ENCODE measurements around the gene SRD5A1. TPM values are rescaled to one million over a fixed set of nuclear protein-coding genes. Genes with fewer than 3 reads are reported as not detected.
"Not testable (repeated sequence)": the region's sequence is repeated elsewhere in the genome, so short reads cannot be mapped to it uniquely, and the experiment has no call there.

SRD5A1 gene
- polyA plus RNA-seq, 3 donors = 9.9 to 12.0 (median 10.6) TPM

DNA sequence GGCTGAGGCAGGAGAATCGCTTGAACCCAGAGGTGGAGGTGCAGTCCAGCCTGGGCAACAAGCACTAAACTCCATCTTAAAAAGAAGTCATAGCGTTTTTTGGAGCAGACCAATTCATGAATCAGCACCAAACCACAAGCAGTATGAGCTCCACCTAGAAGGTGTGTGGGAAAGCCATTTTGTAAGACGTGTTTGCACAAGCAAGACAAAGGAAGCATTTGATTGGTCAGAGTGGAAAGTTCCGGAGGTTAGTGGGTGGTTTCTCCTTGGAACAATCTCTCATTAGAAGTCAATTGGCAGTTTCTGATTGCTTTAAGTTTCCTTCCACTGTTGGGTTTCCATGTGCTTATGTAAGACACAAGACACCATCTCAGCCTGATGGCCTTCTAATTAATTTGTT lies 5.0 kb downstream of the SRD5A1 start:
- no peak for DNase-seq (ENCODE audit: low read depth in 3 of 3, low spot score in 2 of 3)

DNA sequence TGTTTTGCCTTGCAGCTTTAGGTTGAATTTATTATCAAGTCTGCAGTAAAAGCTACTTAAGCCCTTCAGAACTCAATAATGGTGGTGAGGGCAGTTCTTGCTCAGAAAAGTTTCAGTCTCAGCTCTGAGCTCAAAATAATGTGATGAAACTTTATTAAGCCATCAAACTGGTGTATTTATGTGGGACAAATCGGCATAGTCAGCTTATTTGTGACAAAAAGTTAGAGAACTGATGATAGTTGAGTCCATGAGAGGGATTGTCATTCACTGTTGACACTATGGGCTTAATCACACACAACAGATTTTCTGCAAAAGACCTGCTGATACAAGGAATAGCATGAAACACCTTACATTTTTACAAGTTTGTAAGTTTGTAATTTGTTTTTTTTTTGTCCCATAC lies 9.4 kb downstream of the SRD5A1 start:
- DNase-seq (ENCODE audit: low read depth in 3 of 3, low spot score in 2 of 3) = no peak

DNA sequence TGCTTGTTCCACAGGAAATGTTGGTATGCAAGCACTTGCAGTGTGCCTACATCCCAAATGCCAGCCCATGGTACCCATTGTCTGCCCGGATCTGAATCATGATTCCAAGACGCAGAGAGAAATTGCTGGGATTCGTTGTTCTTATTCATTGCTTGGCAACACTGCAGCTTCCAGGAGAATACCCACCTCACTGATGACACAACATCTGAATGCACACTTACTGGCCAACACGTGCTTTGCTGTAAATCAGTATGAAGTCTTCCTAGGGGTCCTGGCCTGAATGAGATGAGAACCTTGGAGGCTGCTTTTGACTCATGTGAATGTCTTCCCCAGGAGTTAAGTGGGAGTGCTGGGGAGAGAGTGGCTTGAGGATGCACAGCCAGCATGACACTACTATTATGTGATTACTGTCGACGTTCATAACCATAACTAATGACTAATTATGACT lies 11.6 kb downstream of the SRD5A1 start:
- no peak for DNase-seq (ENCODE audit: low read depth in 3 of 3, low spot score in 2 of 3)

DNA sequence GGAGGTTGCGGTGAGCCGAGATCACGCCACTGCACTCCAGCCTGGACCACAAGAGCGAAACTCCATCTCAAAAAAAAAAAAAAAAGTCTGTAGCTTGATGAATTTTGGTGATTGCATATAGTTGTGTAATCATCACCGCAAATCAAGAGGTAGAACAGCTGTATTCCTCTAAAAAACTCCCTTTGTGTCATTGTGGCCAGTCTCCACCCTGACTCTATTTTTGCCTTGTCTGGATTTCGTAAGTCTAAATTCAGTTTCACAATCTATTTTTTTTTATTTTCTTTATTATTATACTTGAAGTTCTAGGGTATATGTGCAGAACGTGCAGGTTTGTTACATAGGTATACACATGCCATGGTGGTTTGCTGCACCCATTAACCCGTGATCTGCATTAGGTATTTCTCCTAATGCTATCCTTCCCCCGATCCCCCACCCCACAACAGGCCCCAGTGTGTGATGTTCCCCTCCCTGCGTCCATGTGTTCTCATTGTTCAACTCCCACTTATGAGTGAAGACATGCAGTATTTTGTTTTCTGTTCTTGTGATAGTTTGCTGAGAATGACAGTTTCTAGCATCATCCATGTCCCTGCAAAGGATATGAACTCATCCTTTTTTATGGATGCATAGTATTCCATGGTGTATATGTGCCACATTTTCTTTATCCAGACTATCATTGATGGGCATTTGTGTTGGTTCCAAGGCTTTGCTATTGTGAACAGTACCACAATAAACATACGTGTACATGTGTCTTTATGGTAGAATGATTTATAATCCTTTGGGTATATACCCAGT lies 12.5 kb downstream of the SRD5A1 start:
- not testable (repeated sequence) for DNase-seq (ENCODE audit: low read depth in 3 of 3, low spot score in 2 of 3)

DNA sequence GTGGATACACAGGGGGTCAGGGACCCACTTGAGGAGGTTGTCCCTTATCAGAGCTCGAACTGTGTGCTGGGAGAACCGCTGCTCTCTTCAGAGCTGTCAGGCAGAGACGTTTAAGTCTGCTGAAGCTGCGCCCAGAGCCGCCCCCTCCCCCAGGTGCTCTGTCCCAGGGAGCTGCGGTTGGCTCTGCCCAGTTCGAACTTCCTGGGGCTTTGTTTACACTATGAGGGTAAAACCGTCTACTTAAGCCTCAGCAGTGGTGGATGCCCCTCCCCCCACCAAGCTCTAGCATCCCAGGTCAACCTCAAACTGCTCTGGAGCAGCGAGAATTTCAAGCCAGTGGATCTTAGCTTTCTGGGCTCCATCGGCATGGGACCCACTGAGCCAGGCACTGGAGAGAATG lies 15.9 kb downstream of the SRD5A1 start:
- DNase-seq (ENCODE audit: low read depth in 3 of 3, low spot score in 2 of 3) = no peak

DNA sequence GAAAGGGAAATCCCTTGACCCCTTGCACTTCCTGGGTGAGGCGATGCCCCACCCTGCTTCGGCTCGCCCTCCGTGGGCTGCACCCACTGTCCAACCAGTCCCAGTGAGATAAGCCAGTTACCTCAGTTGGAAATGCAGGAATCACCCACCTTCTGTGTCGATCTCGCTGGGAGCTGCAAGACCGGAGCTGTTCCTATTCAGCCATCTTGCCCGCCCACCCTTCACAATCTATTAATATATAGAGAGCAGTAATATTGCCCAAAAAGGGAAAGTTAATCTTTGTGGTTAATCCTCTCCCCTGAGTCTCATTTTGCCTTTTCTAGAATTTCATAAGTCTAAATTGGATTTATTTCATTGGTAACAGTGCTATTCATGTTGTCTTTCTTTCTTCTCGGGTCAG lies 16.4 kb downstream of the SRD5A1 start:
- no peak for DNase-seq (ENCODE audit: low read depth in 3 of 3, low spot score in 2 of 3)

DNA sequence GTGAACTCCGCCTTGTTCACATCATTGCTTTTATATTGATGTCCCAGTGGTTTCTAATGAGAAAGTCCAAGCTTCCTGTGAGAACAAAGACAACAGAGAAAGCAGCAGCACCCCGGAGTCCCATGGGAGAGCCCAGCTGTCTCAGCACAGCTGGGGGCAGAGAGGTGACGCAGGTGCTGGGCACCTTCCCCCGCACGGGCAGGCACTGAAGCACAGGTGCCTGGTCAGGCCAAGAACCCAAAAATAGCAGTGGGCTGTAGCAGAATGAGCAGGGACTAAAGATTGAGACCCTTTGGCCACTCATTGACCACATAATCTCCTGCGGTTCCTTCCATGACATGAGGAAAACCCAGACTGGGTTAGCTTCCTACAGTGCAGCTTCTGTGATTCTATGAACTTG lies 18.8 kb downstream of the SRD5A1 start:
- DNase-seq (ENCODE audit: low read depth in 3 of 3, low spot score in 2 of 3) = no peak

DNA sequence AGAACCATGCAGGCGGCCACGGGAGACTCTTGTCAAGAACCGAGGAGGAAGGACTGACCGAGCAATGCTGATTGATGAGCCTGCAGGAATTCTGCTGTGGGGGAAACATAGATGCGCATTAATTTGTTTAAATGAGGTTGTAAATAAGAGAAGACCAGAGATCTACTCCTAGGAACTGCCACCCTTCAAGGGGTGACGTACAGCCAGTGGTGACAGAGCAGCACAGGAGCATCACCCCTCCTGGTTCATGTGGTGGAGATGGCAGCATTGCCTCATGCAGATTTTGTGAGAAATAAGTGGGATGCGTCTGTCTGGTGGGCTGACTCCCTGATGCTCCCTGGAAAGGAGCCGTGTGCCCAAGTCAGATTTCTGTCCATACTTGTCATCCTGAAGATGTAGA lies 22.2 kb downstream of the SRD5A1 start:
- DNase-seq (ENCODE audit: low read depth in 3 of 3, low spot score in 2 of 3) = no peak

DNA sequence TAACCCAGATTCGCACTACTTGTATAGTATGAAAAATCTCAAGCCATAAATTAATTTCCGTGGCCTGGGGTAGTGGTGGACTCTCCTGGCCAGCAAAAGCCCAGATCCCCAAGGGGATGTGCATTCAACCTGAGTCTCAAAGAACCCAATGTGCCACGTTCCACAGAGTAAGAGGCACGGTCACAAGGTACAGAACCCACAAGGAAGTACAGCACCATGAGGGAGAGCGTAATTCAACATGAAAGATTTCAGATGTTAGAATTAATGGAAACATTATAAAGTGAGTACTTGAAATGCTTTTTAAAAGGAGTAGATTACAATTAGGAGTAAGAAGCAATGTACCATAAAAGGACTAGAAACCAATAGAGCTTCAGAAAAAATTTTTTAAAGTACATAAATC lies 23.4 kb downstream of the SRD5A1 start:
- no peak for DNase-seq (ENCODE audit: low read depth in 3 of 3, low spot score in 2 of 3)

DNA sequence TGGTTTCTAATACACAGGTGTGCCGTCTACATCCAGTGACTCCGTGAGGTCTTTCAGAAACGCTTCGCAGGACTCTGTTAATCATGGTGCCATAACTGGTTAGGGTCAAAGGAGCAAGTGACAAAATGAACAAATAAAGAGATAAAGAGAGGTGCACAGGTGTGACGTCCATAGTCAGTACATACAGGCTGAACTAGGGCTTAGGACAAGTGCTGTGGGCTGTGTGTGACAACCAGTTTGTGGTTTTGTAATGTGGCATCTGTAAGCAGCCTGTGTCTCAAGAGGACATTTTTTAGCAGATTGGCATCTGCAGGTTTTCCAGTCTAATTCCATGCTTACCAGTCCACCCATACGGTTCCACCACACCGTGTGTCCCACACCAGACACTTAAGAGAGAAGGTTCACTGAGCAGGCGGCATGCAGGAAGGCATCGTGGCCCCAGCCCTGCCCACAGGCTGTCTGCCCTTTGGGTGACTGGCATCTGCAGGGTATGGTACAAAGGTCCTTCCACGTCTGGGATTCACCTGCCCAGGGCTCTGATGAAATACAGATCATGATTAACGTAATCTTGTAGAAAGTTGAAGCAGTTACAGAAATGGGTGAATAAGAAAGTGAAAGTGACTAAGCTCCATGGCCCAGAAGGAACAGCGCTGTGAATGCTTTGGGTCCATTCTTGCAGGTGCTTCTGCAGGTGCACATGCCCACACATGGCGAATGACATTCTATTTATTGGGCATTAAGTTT lies 26.9 kb downstream of the SRD5A1 start:
- DNase-seq (ENCODE audit: low read depth in 3 of 3, low spot score in 2 of 3) = no peak

DNA sequence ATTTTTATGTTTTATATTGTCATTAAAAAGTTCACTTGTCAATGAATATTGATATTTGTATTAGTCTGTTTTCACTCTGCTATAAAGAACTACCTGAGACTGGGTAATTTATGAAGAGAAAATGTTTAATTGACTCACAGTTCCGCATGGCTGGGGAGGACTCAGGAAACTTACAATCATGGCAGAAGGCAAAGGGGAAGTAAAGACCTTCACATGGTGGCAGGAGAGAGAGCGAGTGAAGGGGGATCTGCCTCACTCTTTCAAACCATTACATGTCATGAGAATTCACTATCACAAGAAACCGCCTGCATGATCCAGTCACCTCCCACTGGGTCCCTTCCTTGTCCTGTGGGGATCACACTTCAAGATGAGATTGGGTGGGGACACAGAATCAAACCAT lies 27.4 kb downstream of the SRD5A1 start:
- no peak for DNase-seq (ENCODE audit: low read depth in 3 of 3, low spot score in 2 of 3)

DNA sequence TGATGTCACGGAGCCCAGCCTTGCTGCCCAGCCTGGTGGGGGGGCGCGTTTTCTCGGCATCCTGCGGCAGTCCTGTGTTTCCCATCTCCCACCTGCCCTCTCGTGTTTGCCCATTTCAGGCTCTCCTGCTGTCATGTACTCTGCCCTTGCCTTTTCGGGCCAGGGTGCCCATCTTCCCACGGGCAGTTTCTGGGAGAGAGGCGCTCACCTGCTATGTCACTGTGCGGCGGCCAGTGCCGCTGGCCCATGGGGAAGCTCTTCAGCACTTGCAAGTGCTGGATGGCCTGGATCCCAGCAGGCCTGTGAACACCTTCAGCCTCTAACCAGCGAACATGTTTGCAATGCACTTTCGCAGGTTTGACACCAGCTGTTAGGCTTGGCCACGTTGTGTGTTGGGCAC lies 33.5 kb downstream of the SRD5A1 start:
- DNase-seq (ENCODE audit: low read depth in 3 of 3, low spot score in 2 of 3) = no peak

DNA sequence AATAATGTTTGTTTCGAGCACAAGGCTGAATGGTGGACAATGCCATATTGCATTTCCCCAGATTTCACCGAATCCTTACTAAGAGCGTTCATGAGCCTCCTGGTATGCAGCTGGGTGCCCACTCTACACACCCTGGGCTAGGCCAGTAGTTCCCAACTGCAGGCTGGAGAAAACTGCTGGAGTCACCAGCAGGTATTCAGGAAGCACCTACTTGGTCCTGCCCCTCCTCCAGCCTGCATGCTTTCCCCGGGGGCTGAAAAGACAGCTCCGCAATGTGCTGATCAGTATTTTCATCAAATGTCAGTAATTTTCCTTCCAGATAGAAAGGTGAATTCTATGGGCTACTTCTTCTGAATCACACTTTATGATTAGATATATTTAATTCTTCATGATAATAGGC lies 34.4 kb downstream of the SRD5A1 start:
- no peak for DNase-seq (ENCODE audit: low read depth in 3 of 3, low spot score in 2 of 3)

DNA sequence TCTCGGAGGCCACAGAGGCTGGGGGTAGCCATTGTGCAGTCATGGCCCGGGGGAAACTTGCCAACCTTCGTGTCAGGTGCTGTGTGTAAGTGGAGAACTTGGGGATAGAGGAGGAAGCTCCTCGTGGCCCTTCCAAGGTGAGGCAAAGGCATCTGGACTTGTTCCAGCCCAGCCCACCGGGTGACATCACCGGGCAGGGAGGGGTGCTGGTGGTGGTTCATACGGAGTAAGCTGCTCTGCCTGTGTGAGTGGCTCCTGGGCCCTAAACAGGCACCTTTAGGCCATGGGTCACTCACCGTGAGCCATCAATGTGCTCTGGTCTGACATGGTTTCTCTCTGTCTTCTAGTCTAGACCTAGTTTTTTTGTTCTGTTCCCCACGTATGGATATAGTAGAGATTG lies 35.5 kb downstream of the SRD5A1 start:
- not testable (repeated sequence) for DNase-seq (ENCODE audit: low read depth in 3 of 3, low spot score in 2 of 3)

DNA sequence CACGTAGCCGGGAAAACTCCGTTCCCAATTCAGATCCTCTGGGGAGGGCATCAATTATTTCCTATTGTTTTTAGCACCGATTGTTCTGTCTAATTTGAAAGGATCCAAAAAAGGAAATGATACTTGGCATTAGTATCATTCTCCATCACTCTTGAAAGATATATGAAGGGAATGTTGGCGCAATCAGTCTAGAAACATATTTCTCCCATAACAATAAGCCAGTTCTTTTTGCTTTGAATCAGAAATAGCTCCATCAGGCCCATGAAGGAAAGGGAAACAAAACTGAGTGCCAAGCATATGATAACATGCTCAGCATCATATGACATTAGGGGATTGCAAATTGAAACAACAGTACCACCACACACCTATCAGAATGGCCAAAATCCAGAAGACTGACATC lies 39.8 kb downstream of the SRD5A1 start:
- DNase-seq (ENCODE audit: low read depth in 3 of 3, low spot score in 2 of 3) = no peak

DNA sequence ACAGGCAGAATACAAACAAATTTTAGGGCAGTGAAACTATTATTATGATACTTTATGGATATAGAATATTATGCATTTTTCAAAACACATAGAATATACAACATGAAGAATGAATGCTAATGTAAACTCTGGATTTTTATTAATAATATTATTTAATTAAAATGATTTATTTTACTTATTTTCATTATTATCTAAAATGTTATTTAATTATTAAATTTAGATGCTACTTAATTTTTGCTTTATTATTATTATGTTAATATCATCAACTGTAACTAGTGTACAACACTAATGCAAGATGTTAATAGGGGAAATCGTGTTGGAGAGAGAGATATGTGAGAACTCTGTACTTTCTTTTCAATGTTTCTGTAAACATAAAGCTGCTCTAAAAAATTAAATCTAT lies 40.7 kb downstream of the SRD5A1 start:
- DNase-seq (ENCODE audit: low read depth in 3 of 3, low spot score in 2 of 3) = no peak

DNA sequence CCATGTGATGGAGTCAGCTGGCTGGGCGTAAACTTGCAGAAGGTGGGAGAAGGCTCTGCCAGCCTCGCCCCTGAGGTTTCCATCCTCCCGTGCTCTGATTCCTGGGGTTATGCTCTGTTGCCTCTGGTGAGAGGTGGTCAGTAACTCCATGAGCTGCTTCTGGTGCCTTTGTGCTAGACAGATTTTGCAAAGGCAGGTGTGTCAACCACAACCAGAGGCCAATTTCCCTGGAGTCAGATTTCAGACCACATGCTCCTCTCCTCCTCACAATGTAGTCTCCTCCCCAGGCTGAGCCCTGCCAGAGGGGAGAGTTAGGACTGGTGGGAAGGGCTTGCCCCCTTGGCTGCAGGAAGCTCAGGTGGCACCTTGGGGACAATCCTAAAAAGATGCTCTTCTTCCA lies 41.2 kb downstream of the SRD5A1 start:
- no peak for DNase-seq (ENCODE audit: low read depth in 3 of 3, low spot score in 2 of 3)

DNA sequence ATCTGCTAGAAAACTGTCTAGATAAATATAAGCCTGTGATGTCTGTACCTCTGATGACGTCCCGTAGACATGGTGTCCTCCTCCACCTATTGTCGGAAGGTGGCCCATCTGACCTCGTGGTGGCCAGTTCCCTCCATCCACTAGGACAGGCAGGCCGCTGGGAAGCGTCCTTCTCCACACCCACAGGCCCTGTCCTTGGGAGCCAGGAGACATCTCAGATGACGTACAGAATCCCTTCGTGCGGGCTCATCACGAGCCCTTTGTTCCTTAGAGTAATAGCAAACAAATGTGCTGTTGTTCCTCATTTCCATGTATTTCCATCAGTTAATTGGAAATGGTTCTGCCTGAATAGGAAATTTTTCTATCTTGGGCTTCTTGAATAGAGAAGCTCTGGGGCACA lies 41.6 kb downstream of the SRD5A1 start:
- no peak for DNase-seq (ENCODE audit: low read depth in 3 of 3, low spot score in 2 of 3)

DNA sequence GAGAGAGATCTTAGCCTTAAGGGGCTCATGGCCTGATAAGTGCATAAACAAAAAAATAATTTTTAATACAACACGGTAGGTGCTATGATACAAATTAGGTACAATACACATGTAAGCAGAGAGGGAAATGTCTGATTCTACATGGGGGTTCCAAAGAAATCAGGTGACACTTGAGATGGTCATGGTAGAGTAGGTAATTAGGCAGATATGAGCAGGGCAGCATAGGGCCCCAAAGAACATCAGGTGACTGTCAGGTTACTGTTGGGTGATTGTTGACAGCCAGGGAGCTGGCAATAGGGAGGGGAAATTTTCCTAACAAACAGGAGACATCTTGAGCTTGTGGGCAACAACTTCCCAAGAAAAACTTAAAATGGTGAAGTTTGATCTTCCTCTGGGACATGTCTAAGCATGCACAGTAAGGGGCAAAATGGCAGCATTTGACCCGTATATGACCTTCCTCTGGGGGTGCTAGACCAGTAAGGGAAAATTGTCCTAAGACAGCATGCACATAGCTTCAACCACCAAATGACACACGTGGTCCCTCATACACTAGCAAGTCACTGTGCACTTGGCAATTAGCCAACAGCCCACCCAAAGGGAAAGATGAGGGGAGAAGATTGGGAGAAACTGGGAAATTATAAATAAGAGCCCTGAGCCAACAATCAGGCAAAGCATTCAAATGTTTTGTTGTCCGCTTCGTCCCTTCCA lies 42.7 kb downstream of the SRD5A1 start:
- DNase-seq (ENCODE audit: low read depth in 3 of 3, low spot score in 2 of 3) = no peak

DNA sequence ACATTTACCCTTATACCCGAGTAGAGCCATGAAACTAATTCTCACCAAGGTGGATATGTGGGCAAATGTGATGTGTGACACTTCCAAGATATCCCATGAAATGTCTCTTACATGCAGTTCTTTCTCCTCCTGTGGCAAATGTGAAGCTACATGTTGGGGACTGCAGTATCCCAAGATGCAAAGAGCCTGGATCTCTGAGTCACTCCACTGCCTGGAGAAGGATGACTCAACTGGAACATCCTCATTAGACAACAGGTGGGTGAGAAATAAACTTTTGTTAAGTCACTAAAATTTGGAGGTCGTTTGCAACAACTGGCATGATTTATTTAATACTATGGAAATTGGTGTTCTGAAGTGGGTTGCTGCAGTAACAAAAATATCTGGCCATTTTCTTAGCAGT lies 43.5 kb downstream of the SRD5A1 start:
- no peak for DNase-seq (ENCODE audit: low read depth in 3 of 3, low spot score in 2 of 3)

DNA sequence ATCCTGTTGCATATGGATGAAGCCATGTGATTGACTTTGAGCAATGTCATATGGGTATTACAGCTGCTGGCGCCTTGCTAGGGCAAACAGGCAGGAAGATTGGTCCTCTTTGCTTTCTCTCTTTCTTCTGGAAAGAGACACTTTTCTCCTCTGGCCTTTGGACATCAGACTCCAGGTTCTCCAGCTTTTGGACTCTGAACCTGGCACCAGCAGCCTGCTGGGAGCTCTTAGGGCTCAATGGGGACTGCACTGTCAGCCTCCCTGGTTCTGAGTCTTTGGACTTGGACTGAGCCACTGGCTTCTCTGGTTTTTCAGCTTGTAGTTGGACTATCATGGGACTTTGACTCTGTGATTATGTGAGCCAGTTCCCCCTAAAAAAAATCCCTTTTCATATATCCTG lies 45.1 kb downstream of the SRD5A1 start:
- no peak for DNase-seq (ENCODE audit: low read depth in 3 of 3, low spot score in 2 of 3)

DNA sequence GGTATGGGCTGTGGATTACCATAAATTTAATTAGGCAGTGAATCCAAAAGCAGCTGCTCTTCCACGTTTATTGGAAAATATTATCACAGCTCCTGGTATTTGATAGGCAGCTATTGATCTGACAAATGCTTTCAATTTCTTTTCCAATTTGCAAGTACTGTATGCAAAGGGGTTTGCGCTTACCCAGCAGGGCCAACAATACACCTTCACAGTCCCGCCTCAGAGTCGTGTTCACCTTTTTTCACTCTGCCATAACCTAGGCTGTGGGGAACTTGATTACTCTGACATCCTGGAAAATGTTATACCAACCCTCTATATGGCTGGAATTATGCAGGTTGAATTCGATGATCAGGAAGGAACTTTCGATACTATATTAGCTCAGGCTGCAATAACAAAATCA lies 47.7 kb downstream of the SRD5A1 start:
- no peak for DNase-seq (ENCODE audit: low read depth in 3 of 3, low spot score in 2 of 3)

Measured in right renal cortex interstitium (tissue), 3 donors.